Adrenal gland (tissue), 12 donors: ENCODE data around the gene SGSH. TPM values are rescaled to one million over a fixed set of nuclear protein-coding genes. Genes with fewer than 3 reads are reported as not detected.

Source experiments
- DNase-seq, 7 donors: peaks; one replicate each; pipeline ENCODE4 v3.0.0-alpha.2; 2019 to 2020
- H3K27ac ChIP-seq, 5 donors: fragments of 200-600 bp; sonication (generic) in 4 of 5; 1 replicate in 3 of 5; 2 replicates in 2 of 5; pipeline versions ENCODE4 v1.5.1 to v1.8.0; 2016 to 2020; ENCODE audit warnings: mild to moderate bottlenecking in 1 of 5
- H3K27me3 ChIP-seq: fragments of 200-600 bp; 2 replicates; pipeline ENCODE4 v1.8.0; 2021
- H3K36me3 ChIP-seq, 2 donors: fragments of 200-600 bp; replicated peaks in 1 of 2; 1 replicate in 1 of 2; 2 replicates in 1 of 2; pipeline versions ENCODE4 v1.5.1 to v1.8.0; 2018 to 2022
- H3K4me1 ChIP-seq, 2 donors: fragments of 200-600 bp; replicated peaks in 1 of 2; 1 replicate in 1 of 2; 2 replicates in 1 of 2; pipeline versions ENCODE4 v1.5.1 to v1.8.0; 2018 to 2021
- H3K4me3 ChIP-seq, 4 donors: fragments of 200-600 bp; sonication (generic) in 3 of 4; one replicate each; pipeline ENCODE4 v1.5.1; 2016 to 2018
- H3K9me3 ChIP-seq, 3 donors: fragments of 200-600 bp; sonication (generic) in 1 of 3; replicated peaks in 1 of 3; 1 replicate in 2 of 3; 2 replicates in 1 of 3; pipeline versions ENCODE4 v1.5.1 to v1.8.0; 2016 to 2021
- POLR2A ChIP-seq, 2 donors: fragments of 450-650 bp; IDR thresholded peaks; one replicate each; pipeline ENCODE4 v1.6.1; 2017; ENCODE audit warnings: antibody characterized with exemption in 2 of 2, mild to moderate bottlenecking in 2 of 2, moderate library complexity in 1 of 2
- WGBS, 4 donors: extraction: QIAGEN DNeasy Blood & Tissue Kit in 2 of 4; methylation state at CpG; one replicate each; pipeline versions ENCODE4 v1.1.5 to v1.1.7; 2013 to 2017; 5-methylcytosine and 5-hydroxymethylcytosine counted together
- intact Hi-C, 2 donors: fragments of 100-400 bp; cut with DNase I; formaldehyde crosslinking; loops; one replicate each; pipeline versions ENCODE4 v1.14.1 to v1.15.0; 2022 to 2023
- polyA plus RNA-seq, 3 donors: library from polyadenylated mRNA; stranded (reverse); fragments of 200-250 nt in 2 of 3; fragments of 350-450 nt in 1 of 3; fragmentation: Illumina TruSeq in 1 of 3; extraction: RNeasy Lipid Tissue Mini Kit (QIAGEN cat#74804) in 1 of 3; gene quantifications; one replicate each; pipeline ENCODE4 v1.2.3, GENCODE V29; 2013 to 2014
- total RNA-seq, 9 donors: library from RNA; depleted of rRNA in 4 of 9; stranded (reverse); fragments of >200 nt in 4 of 9; fragments of 120-200 nt in 1 of 9; fragmentation: NEBNext Ultra II Directional in 1 of 9; extraction: Animal tissue kit (Norgen Biotek cat#: 25700) in 1 of 9; gene quantifications; one replicate each; pipeline versions ENCODE4 v1.1.0 to v1.2.4, GENCODE V29; 2013 to 2023
- TF ChIP-seq, protein P1 (sequence below), 6 experiments: fragments of 450-650 bp in 4 of 6; fragments of 200-600 bp in 2 of 6; sonication (generic) in 1 of 6; IDR thresholded peaks; 1 replicate in 5 of 6; 2 replicates in 1 of 6; pipeline versions ENCODE4 v1.5.1 to v1.8.0; 2016 to 2021; ENCODE audit warnings: antibody characterized with exemption in 6 of 6, mild to moderate bottlenecking in 2 of 6, moderate library complexity in 1 of 6
- donor health status: healthy with polysubstance abuse.
- donor health status: Bipolar disorder and iron deficiency.
- donor health status: DM: yes; HTN: yes; CAD: no.
- donor health status: DM: no; HTN: no; CAD: no.
- donor health status: DM: no; HTN: no; CAD: no.
- donor health status: DM: yes; HTN: yes; CAD: no.

SGSH gene
- total and polyA plus RNA-seq, 12 donors = 33.3 to 194 (median 89.3) TPM

DNA sequence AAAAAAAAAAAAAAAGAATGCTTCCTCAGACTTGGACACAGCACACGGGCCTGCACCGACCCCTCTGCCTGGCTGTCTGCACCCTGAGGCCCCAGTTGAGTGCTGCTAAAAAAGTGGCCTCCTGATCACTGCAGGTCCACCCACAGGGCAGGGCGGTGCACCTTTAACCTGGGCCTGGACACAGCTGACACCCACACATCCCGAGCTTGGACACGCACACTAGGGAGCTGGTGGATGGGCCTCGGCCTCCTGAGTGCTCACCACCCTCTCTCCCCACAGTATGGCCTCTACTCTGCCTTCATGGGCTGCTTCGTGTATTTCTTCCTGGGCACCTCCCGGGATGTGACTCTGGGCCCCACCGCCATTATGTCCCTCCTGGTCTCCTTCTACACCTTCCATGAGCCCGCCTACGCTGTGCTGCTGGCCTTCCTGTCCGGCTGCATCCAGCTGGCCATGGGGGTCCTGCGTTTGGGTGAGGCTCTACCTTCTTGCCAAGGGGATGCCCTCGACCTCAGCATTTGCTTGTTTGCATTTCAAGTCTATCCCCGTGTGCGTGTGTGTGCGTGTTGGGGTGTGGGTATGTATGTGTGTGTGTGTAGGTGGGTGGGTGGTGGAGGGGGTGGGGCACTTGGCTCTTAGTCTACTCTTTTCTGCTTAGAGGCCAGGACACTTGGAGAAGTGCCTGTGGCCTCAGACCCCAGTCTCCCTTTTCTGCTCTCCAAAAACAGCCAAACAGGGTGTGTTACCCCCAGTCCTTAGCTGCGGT, 2.4 kb upstream of the SGSH start:
- Histone ChIP-seq H3K4me1 (peaks cover 15 to 27% of the 10 kb centered on the region in 2 donors), H3K36me3 (peaks cover 0 to 8% of the 10 kb centered on the region in 2 donors), H3K27ac (no peak overlapping the region), H3K4me3 (no peak overlapping the region), H3K9me3 (no peaks in the 10 kb centered on the region), H3K27me3 (no peaks in the 10 kb centered on the region)
- intact Hi-C loops = loop anchor here in 1 of 2 donors (5.0 kb wide), 1 partner anchor 75 kb away; the partner anchor contains the start of gene EIF4A3
- TF ChIP-seq, protein P1, sequence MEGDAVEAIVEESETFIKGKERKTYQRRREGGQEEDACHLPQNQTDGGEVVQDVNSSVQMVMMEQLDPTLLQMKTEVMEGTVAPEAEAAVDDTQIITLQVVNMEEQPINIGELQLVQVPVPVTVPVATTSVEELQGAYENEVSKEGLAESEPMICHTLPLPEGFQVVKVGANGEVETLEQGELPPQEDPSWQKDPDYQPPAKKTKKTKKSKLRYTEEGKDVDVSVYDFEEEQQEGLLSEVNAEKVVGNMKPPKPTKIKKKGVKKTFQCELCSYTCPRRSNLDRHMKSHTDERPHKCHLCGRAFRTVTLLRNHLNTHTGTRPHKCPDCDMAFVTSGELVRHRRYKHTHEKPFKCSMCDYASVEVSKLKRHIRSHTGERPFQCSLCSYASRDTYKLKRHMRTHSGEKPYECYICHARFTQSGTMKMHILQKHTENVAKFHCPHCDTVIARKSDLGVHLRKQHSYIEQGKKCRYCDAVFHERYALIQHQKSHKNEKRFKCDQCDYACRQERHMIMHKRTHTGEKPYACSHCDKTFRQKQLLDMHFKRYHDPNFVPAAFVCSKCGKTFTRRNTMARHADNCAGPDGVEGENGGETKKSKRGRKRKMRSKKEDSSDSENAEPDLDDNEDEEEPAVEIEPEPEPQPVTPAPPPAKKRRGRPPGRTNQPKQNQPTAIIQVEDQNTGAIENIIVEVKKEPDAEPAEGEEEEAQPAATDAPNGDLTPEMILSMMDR (IDR thresholded peaks at IDR 0.05) = no peak
- no peak for TF ChIP-seq POLR2A (IDR thresholded peaks at IDR 0.05)
- 87 to 94% (median 93%) methylated on average over 15 to 18 of the region's 18 CpGs for WGBS, 4 donors
- no peak for DNase-seq

DNA sequence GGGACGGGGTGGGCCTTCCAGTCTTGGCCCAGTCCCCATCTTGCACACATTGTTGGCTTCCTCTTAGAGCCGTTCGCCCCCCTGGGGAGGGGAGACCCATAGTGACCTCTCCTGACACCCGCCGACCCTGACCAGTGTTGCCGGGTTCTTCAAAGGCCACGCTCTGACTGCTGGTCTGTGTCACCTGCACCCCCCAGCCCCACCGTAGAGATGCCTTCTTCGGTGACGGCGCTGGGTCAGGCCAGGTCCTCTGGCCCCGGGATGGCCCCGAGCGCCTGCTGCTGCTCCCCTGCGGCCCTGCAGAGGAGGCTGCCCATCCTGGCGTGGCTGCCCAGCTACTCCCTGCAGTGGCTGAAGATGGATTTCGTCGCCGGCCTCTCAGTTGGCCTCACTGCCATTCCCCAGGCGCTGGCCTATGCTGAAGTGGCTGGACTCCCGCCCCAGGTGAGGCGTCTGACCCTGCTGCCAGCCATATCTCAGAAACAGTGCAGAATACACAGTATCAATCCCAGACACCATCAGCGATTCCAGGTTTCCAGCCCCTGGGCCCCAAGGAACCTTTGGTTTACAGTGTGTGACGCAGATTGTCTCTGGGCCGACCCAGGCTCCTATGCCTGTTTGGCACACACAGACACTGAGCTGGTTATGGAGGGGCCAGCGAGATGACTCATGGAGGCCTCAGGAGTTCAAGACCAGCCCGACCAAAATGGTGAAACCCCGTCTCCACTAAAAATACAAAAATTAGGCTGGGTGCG, 1.4 kb upstream of the SGSH start:
- peaks cover 0 to 12% of the 10 kb centered on the region in 2 donors for H3K36me3 ChIP-seq
- intact Hi-C loops = loop anchor here in 1 of 2 donors (5.0 kb wide), 1 partner anchor 74 kb away; the partner anchor contains the start of gene EIF4A3
- no peaks in the 10 kb centered on the region for H3K9me3 ChIP-seq
- H3K27ac ChIP-seq = peak overlapping the region in 4 of 5 donors; percentile 13 to 95 (median 89)
- peaks cover 15 to 27% of the 10 kb centered on the region in 2 donors for H3K4me1 ChIP-seq
- DNase-seq = peak; percentile 40 to 69 (median 51)
- H3K4me3 ChIP-seq = peak overlapping the region; percentile 71 to 92 (median 82)
- TF ChIP-seq, protein P1 (IDR thresholded peaks at IDR 0.05) = no peak
- TF ChIP-seq POLR2A (IDR thresholded peaks at IDR 0.05) = no peak
- WGBS, 4 donors = 52 to 61% (median 56%) methylated on average over 10 to 29 of the region's 29 CpGs
- no peaks in the 10 kb centered on the region for H3K27me3 ChIP-seq

DNA sequence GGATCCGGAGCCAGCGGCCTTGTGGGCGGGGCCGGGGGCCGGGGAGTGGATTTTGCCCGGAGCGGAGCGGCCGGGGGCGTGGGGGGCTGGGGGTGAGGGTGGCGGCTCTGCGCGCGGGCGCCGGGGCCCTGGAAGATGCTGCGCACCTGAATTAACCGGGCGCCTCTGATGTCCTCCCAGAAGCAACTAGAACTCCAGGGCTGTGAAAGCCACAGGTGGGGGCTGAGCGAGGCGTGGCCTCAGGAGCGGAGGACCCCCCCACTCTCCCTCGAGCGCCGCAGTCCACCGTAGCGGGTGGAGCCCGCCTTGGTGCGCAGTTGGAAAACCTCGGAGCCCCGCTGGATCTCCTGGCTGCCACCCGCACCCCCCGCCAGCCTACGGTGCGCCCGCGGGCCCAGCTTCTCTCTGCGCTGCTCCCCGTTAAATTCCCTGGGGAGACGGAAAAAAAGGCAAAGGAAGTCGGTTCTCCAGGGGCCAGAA, 643 bp upstream of the SGSH start:
- H3K4me1 ChIP-seq = peaks cover 15 to 27% of the 10 kb centered on the region in 2 donors
- intact Hi-C loops = loop anchor here in 1 of 2 donors (5.0 kb wide), 1 partner anchor 73 kb away; the partner anchor contains the start of gene EIF4A3

More for the DNA sequence above, 643 bp upstream of the SGSH start:
- 3 to 20% (median 5%) methylated on average over 4 to 41 of the region's 41 CpGs for WGBS, 4 donors
- H3K4me3 ChIP-seq = peak overlapping the region; percentile 71 to 92 (median 82)
- peak overlapping the region; percentile 13 to 95 (median 88) for H3K27ac ChIP-seq
- peaks cover 0 to 19% of the 10 kb centered on the region in 2 donors for H3K36me3 ChIP-seq
- peak; percentile 46 to 77 (median 57) for DNase-seq
- TF ChIP-seq POLR2A (IDR thresholded peaks at IDR 0.05) = peak; percentile 14 to 23
- TF ChIP-seq, protein P1 (IDR thresholded peaks at IDR 0.05) = no peak
- no peaks in the 10 kb centered on the region for H3K27me3 ChIP-seq
- H3K9me3 ChIP-seq = no peaks in the 10 kb centered on the region
